Kidney (tissue), 14 donors: ENCODE results near the gene SYNDIG1. TPM values are rescaled to one million over a fixed set of nuclear protein-coding genes. Genes with fewer than 3 reads are reported as not detected.

Source experiments
- DNase-seq, 5 donors: peaks; one replicate each; pipeline ENCODE4 v3.0.0-alpha.2; 2013 to 2020
- FAIRE-seq: peaks from 2 replicates; lab custom pipeline; 2012; peaks lifted over from hg19 to GRCh38; lab: Jason Lieb, UNC
- H3K27ac ChIP-seq, 2 donors: one replicate each; pipeline ENCODE4 v1.7.0; 2013; ENCODE audit warnings: low read depth in 2 of 2, low read length in 2 of 2, inconsistent platforms in 1 of 2
- H3K27me3 ChIP-seq: one replicate; pipeline ENCODE4 v1.7.1; 2013; ENCODE audit warnings: low read length, inconsistent platforms; ENCODE audit not compliant: control insufficient read depth, insufficient read depth
- H3K36me3 ChIP-seq, 3 donors: one replicate each; pipeline versions ENCODE4 v1.7.0 to v1.7.1; 2013; ENCODE audit warnings: low read length in 3 of 3, control low read depth in 1 of 3, inconsistent platforms in 1 of 3; ENCODE audit not compliant: insufficient read depth in 3 of 3, control insufficient read depth in 2 of 3
- H3K4me1 ChIP-seq, 3 donors: one replicate each; pipeline versions ENCODE4 v1.7.0 to v1.7.1; 2013; ENCODE audit warnings: low read length in 3 of 3, inconsistent platforms in 1 of 3, low read depth in 1 of 3; ENCODE audit not compliant: control insufficient read depth in 2 of 3, insufficient read depth in 2 of 3
- H3K4me3 ChIP-seq, 3 donors: one replicate each; pipeline versions ENCODE4 v1.7.0 to v1.8.1; 2013; ENCODE audit warnings: low read length in 3 of 3, control low read depth in 1 of 3, inconsistent platforms in 1 of 3
- H3K9ac ChIP-seq, 3 donors: one replicate each; pipeline versions ENCODE4 v1.7.0 to v1.7.1; 2013; ENCODE audit warnings: low read length in 3 of 3, control low read depth in 1 of 3, inconsistent platforms in 1 of 3
- H3K9me3 ChIP-seq, 3 donors: one replicate each; pipeline versions ENCODE4 v1.7.0 to v1.7.1; 2013; ENCODE audit warnings: low read length in 3 of 3, control low read depth in 1 of 3, inconsistent platforms in 1 of 3; ENCODE audit not compliant: control insufficient read depth in 2 of 3, insufficient read depth in 1 of 3
- intact Hi-C: fragments of 100-400 bp; cut with DNase I; formaldehyde crosslinking; loops from one replicate; pipeline ENCODE4 v1.11.1; 2022
- polyA plus RNA-seq: library from polyadenylated mRNA; stranded (reverse); fragments of 350-450 nt; fragmentation: Illumina TruSeq; extraction: RNeasy Lipid Tissue Mini Kit (QIAGEN cat#74804); gene quantifications from one replicate; pipeline ENCODE4 v1.2.3, GENCODE V29; 2014; ENCODE audit warnings: low read depth, low replicate concordance; ENCODE audit not compliant: insufficient read depth
- total RNA-seq: library from RNA; stranded (reverse); fragmentation: NEBNext Ultra II Directional; extraction: Animal tissue kit (Norgen Biotek cat#: 25700); gene quantifications from one replicate; pipeline ENCODE4 v1.2.1, GENCODE V29; 2021
- TF ChIP-seq, protein P1 (sequence below): IDR thresholded peaks from 3 replicates; pipeline ENCODE4 v1.5.1; 2012; ENCODE audit warnings: mild to moderate bottlenecking, moderate library complexity, borderline replicate concordance; ENCODE audit not compliant: insufficient read depth; ENCODE audit errors: extremely low read depth
- donor health status: control.
- donor health status: control.
- donor health status: control.
- donor health status: control.
- donor health status: control.
- donor health status: DM: yes; HTN: yes; CAD: no.
- donor health status: Normal renal cell carcinoma (clear cell type).

The SYNDIG1 gene
- total and polyA plus RNA-seq, 2 donors from 2014 or later: 5.4 to 8.2 TPM

DNA sequence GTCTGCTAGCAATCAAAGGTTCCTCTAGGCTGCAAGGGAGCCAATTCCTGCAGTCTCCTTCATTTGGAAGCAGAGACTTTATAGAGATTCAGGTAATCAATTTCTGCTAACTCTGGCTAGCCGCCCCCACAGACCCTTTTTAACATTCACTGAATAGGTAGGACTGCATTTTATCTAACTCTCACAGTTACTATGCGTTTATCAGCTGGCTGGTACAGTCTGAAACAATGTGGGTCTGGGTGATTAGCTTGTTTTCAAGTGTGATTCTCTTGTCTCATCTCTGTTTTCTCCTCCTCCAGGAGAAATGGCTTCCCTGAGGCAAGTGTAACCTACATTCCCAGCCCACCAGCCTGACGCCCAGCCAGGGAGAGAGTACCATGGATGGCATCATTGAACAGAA lies 73.3 kb downstream of the SYNDIG1 start:
- intact Hi-C loops: no loop called here
- Histone ChIP-seq H3K36me3 (no peaks in the 10 kb centered on the region), H3K27me3 (no peaks in the 10 kb centered on the region), H3K27ac (no peak overlapping the region), H3K9me3 (peaks cover 0 to 7% (median 0%) of the 10 kb centered on the region in 3 donors), H3K4me3 (no peak overlapping the region), H3K4me1 (no peaks in the 10 kb centered on the region), H3K9ac (no peak overlapping the region)
- TF ChIP-seq, protein P1, sequence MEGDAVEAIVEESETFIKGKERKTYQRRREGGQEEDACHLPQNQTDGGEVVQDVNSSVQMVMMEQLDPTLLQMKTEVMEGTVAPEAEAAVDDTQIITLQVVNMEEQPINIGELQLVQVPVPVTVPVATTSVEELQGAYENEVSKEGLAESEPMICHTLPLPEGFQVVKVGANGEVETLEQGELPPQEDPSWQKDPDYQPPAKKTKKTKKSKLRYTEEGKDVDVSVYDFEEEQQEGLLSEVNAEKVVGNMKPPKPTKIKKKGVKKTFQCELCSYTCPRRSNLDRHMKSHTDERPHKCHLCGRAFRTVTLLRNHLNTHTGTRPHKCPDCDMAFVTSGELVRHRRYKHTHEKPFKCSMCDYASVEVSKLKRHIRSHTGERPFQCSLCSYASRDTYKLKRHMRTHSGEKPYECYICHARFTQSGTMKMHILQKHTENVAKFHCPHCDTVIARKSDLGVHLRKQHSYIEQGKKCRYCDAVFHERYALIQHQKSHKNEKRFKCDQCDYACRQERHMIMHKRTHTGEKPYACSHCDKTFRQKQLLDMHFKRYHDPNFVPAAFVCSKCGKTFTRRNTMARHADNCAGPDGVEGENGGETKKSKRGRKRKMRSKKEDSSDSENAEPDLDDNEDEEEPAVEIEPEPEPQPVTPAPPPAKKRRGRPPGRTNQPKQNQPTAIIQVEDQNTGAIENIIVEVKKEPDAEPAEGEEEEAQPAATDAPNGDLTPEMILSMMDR: no peak
- FAIRE-seq (no peak), DNase-seq (no peak)

DNA sequence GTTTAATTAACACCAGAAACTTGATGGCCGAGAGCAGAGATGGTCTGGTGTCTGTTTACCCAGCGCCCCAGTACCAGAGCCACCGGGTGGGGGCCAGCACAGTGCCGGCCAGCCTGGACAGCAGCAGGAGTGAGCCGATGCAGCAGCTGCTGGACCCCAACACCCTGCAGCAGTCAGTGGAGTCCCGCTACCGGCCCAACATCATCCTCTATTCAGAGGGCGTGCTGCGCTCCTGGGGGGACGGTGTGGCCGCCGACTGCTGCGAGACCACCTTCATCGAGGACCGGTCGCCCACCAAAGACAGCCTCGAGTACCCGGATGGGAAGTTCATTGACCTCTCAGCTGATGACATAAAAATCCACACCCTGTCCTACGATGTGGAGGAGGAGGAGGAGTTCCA lies 73.7 kb downstream of the SYNDIG1 start:
- TF ChIP-seq, protein P1: no peak
- FAIRE-seq (no peak), DNase-seq (no peak)
- Histone ChIP-seq H3K9ac (no peak overlapping the region), H3K27ac (no peak overlapping the region), H3K9me3 (peaks cover 0 to 7% (median 0%) of the 10 kb centered on the region in 3 donors), H3K27me3 (no peaks in the 10 kb centered on the region), H3K4me3 (no peak overlapping the region), H3K36me3 (no peaks in the 10 kb centered on the region), H3K4me1 (no peaks in the 10 kb centered on the region)
- intact Hi-C loops: no loop called here

DNA sequence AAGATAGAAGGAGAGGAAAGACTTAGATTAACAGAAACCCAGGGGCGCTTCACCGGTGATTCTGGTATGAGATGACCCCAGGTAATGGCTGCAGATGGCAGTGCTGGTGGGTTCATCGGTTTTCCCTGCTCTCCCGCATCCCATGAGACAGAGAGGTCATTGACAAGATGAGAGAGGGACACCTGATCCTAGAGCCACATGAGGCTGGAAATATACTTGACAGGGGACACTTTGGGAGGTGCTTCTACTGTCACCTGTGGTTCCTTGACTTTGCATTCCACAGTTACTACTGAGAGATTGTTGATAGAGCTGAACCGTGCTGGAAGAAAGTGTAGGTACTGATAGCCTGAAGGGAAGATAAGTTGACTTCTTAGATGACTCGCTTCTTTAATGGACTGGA lies 74.3 kb downstream of the SYNDIG1 start:
- no peak overlapping the region for H3K27ac ChIP-seq
- H3K9me3 ChIP-seq: peaks cover 0 to 7% (median 0%) of the 10 kb centered on the region in 3 donors
- no peaks in the 10 kb centered on the region for H3K27me3 ChIP-seq
- TF ChIP-seq, protein P1: no peak
- intact Hi-C loops: no loop called here
- H3K4me3 ChIP-seq: no peak overlapping the region
- DNase-seq (no peak), FAIRE-seq (no peak)
- H3K4me1 ChIP-seq: no peaks in the 10 kb centered on the region
- no peaks in the 10 kb centered on the region for H3K36me3 ChIP-seq
- no peak overlapping the region for H3K9ac ChIP-seq

DNA sequence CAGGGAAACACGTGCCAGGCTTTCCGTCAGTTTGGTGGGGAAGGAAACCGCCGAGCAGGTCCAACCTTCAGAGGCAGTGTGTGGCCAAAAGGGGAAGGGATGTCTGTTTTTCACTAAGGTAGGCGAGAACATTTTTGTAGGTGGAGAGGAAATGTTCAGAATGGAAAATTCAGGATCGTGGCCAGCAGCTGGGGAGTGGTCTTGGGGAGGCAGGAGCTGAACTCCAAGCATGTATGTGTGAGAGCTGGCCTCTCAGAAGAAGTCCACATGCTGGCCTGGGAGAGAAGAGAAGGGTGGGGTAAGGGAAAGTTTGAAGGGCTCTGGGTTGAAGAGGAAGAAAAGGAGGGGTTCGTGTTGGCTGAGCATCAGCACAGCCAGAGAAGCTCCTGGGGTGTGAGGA lies 74.9 kb downstream of the SYNDIG1 start:
- Histone ChIP-seq H3K9ac (no peak overlapping the region), H3K9me3 (peaks cover 0 to 7% (median 0%) of the 10 kb centered on the region in 3 donors), H3K4me3 (no peak overlapping the region), H3K27me3 (no peaks in the 10 kb centered on the region), H3K36me3 (no peaks in the 10 kb centered on the region), H3K27ac (no peak overlapping the region), H3K4me1 (no peaks in the 10 kb centered on the region)
- DNase-seq: no peak
- FAIRE-seq: no peak
- TF ChIP-seq, protein P1: no peak
- intact Hi-C loops: no loop called here
